HepG2 (cell line): ENCODE measurements around the gene PLEKHG5. TPM values are rescaled to one million over a fixed set of nuclear protein-coding genes. Genes with fewer than 3 reads are reported as not detected.

Experiments
- ARHGAP35 ChIP-seq: sonication (generic); formaldehyde crosslinking; IDR thresholded peaks from 2 replicates; pipeline ENCODE4 v1.9.0; 2022; ENCODE audit warnings: mild to moderate bottlenecking, inconsistent platforms, moderate library complexity, missing genetic modification reagents, borderline replicate concordance
- DNMT1 ChIP-seq: sonication (generic); formaldehyde crosslinking; IDR thresholded peaks from 2 replicates; pipeline ENCODE4 v1.5.1; 2020; ENCODE audit warnings: mild to moderate bottlenecking, missing genetic modification reagents
- ESRRA ChIP-seq: sonication (generic); formaldehyde crosslinking; IDR thresholded peaks from 2 replicates; pipeline ENCODE4 v1.5.1; 2020; ENCODE audit warnings: mild to moderate bottlenecking, low read depth, missing genetic modification reagents
- FLYWCH1 ChIP-seq: sonication (generic); formaldehyde crosslinking; IDR thresholded peaks from 2 replicates; pipeline ENCODE4 v1.8.1; 2023; ENCODE audit warnings: mild to moderate bottlenecking, missing genetic modification reagents
- GFI1 ChIP-seq: sonication (generic); formaldehyde crosslinking; IDR thresholded peaks from 2 replicates; pipeline ENCODE4 v1.5.0; 2020; ENCODE audit warnings: missing genetic modification reagents, mild to moderate bottlenecking, borderline replicate concordance
- HOMEZ ChIP-seq: IDR thresholded peaks from 2 replicates; pipeline ENCODE4 v1.6.1; 2016; ENCODE audit warnings: low read depth
- IRX3 ChIP-seq: sonication (generic); formaldehyde crosslinking; IDR thresholded peaks from 2 replicates; pipeline ENCODE4 v1.8.1; 2023; ENCODE audit warnings: mild to moderate bottlenecking, low read depth, missing genetic modification reagents, borderline replicate concordance
- MAFK ChIP-seq, 2 experiments: IDR thresholded peaks in 1 of 2; conservative IDR thresholded peaks in 1 of 2; 2 replicates each; pipeline ENCODE4 v1.6.1; 2011; ENCODE audit warnings: improper control_type of control experiment in 2 of 2, low read length in 2 of 2
- MATR3 ChIP-seq: sonication (generic); formaldehyde crosslinking; IDR thresholded peaks from 2 replicates; pipeline ENCODE4 v1.4.0; 2020; ENCODE audit warnings: missing genetic modification reagents
- ONECUT2 ChIP-seq: sonication (generic); formaldehyde crosslinking; IDR thresholded peaks from 2 replicates; pipeline ENCODE4 v1.4.0; 2020; ENCODE audit warnings: missing genetic modification reagents
- RFXANK ChIP-seq: IDR thresholded peaks from 2 replicates; pipeline ENCODE4 v1.6.1; 2016
- SALL1 ChIP-seq: sonication (generic); formaldehyde crosslinking; IDR thresholded peaks from 2 replicates; pipeline ENCODE4 v1.8.0; 2022; ENCODE audit warnings: mild to moderate bottlenecking, missing genetic modification reagents
- SUZ12 ChIP-seq: fragments of 150-350 bp; IDR thresholded peaks from 2 replicates; pipeline ENCODE4 v1.6.1; 2014; ENCODE audit warnings: low read depth, low read length
- TBL1XR1 ChIP-seq: fragments of 150-350 bp; IDR thresholded peaks from 2 replicates; pipeline ENCODE4 v1.6.1; 2014; ENCODE audit warnings: borderline replicate concordance, low read length; ENCODE audit not compliant: partially characterized antibody
- ZBTB3 ChIP-seq: sonication (generic); formaldehyde crosslinking; IDR thresholded peaks from 2 replicates; pipeline ENCODE4 v1.4.0; 2020; ENCODE audit warnings: low read depth, mild to moderate bottlenecking, moderate library complexity, missing genetic modification reagents, borderline replicate concordance
- ZFP91 ChIP-seq: sonication (generic); formaldehyde crosslinking; IDR thresholded peaks from 2 replicates; pipeline ENCODE4 v1.9.0; 2022; ENCODE audit warnings: missing genetic modification reagents, mild to moderate bottlenecking, borderline replicate concordance
- ZNF333 ChIP-seq: sonication (generic); formaldehyde crosslinking; IDR thresholded peaks from 2 replicates; pipeline ENCODE4 v1.4.0; 2020; ENCODE audit warnings: mild to moderate bottlenecking, missing genetic modification reagents, borderline replicate concordance
- ZNF431 ChIP-seq: sonication (generic); formaldehyde crosslinking; IDR thresholded peaks from 2 replicates; pipeline ENCODE4 v1.9.0; 2022; ENCODE audit warnings: missing genetic modification reagents, low read depth, mild to moderate bottlenecking, borderline replicate concordance
- ZNF510 ChIP-seq: sonication (generic); formaldehyde crosslinking; IDR thresholded peaks from 2 replicates; pipeline ENCODE4 v1.4.0; 2020; ENCODE audit warnings: low read depth, mild to moderate bottlenecking, missing genetic modification reagents
- ZNF570 ChIP-seq: sonication (generic); formaldehyde crosslinking; IDR thresholded peaks from 2 replicates; pipeline ENCODE4 v1.4.0; 2020; ENCODE audit warnings: mild to moderate bottlenecking, missing genetic modification reagents, borderline replicate concordance
- ZNF788 ChIP-seq: sonication (generic); formaldehyde crosslinking; IDR thresholded peaks from 2 replicates; pipeline ENCODE4 v1.5.0; 2020; ENCODE audit warnings: mild to moderate bottlenecking, missing genetic modification reagents, borderline replicate concordance
- ZNF816 ChIP-seq: sonication (generic); formaldehyde crosslinking; IDR thresholded peaks from 2 replicates; pipeline ENCODE4 v1.8.0; 2022; ENCODE audit warnings: missing genetic modification reagents, mild to moderate bottlenecking, borderline replicate concordance
- polyA plus RNA-seq, 8 experiments: library from polyadenylated mRNA; depleted of rRNA in 3 of 8; stranded (reverse) in 7 of 8; unstranded in 1 of 8; fragments of >200 nt; fragmentation: Illumina TruSeq in 4 of 8; extraction: Trizol in 4 of 8; gene quantifications; 2 replicates each; pipeline versions ENCODE4 v1.2.1 to v1.2.3, GENCODE V29; 2011 to 2016; ENCODE audit warnings: low read depth in 4 of 8, missing spikeins in 1 of 8, mixed read lengths in 1 of 8; ENCODE audit not compliant: insufficient read depth in 1 of 8
- total RNA-seq, 5 experiments: library from RNA; depleted of rRNA; stranded (reverse); fragments of >200 nt; fragmentation: Illumina TruSeq; extraction: Trizol; gene quantifications; 2 replicates each; pipeline ENCODE4 v1.2.3, GENCODE V29; 2016; ENCODE audit warnings: low read depth in 1 of 5
- TF ChIP-seq, protein P1 (sequence below): sonication (generic); formaldehyde crosslinking; IDR thresholded peaks from 2 replicates; pipeline ENCODE4 v1.5.1; 2020; ENCODE audit warnings: missing genetic modification reagents, mild to moderate bottlenecking, borderline replicate concordance

PLEKHG5 gene
- total and polyA plus RNA-seq, 2 of the 13 experiments (the other 11 are each of a cell fraction or from before 2014, with no cell fraction given): 1.9 to 3.5 TPM

DNA sequence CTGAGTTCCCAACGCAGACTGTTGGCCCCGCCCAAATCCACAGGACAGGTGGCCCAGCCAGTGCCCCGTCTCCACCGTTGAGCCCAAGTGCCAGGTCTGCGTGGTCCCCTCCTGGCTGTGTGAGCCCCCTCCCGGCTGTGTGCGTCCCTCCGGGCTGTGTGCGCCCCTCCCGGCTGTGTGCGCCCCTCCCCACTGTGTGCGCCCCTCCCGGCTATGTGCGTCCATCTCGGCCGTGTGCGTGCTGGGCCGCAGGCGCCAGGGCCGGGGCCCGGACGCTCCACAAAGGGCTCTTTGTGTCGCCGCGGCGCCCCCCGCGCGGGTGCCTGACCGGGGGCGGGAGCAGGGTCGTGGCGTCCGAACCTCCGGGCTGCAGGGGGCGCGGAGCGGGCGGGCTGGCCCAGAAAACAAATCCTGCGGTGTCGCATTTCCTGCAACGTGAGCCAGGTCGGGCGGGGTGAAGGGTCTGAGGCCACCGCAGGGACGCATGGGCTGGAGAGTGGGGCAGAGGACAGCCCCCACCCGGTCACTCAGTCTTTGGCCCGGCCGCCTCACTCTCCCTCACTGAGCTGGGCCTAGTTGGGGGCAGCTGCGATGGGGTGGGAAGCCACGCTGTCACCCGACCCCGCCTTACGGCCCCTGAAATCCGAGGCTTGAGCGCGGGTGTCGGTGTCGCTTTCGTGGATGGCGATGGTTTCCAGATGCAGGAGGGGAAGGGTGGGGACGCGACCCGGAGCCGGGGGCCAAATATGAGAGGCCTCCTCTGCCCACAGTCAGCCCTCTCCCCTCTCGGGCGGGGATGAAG, 44.2 kb downstream of the PLEKHG5 start (continued):
- TF ChIP-seq ZNF510: no peak
- TF ChIP-seq TBL1XR1: no peak
- TF ChIP-seq ZNF570 (CRISPR knock-in tag): no peak
- TF ChIP-seq FLYWCH1 (CRISPR knock-in tag): no peak
- TF ChIP-seq, protein P1, sequence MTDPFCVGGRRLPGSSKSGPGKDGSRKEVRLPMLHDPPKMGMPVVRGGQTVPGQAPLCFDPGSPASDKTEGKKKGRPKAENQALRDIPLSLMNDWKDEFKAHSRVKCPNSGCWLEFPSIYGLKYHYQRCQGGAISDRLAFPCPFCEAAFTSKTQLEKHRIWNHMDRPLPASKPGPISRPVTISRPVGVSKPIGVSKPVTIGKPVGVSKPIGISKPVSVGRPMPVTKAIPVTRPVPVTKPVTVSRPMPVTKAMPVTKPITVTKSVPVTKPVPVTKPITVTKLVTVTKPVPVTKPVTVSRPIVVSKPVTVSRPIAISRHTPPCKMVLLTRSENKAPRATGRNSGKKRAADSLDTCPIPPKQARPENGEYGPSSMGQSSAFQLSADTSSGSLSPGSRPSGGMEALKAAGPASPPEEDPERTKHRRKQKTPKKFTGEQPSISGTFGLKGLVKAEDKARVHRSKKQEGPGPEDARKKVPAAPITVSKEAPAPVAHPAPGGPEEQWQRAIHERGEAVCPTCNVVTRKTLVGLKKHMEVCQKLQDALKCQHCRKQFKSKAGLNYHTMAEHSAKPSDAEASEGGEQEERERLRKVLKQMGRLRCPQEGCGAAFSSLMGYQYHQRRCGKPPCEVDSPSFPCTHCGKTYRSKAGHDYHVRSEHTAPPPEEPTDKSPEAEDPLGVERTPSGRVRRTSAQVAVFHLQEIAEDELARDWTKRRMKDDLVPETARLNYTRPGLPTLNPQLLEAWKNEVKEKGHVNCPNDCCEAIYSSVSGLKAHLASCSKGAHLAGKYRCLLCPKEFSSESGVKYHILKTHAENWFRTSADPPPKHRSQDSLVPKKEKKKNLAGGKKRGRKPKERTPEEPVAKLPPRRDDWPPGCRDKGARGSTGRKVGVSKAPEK (CRISPR knock-in tag): no peak
- no peak for TF ChIP-seq HOMEZ (CRISPR knock-in tag)
- TF ChIP-seq ESRRA: peak; percentile 81
- TF ChIP-seq SUZ12: no peak
- peak; percentile 82; the same call in 1 of the 2 replicates for TF ChIP-seq ZNF333 (CRISPR knock-in tag)
- peak; percentile 40; the same call in 1 of the 2 replicates for TF ChIP-seq ONECUT2 (CRISPR knock-in tag)
- TF ChIP-seq IRX3 (CRISPR knock-in tag): peak; percentile 74; the same call in 1 of the 2 replicates
- no peak for TF ChIP-seq RFXANK (CRISPR knock-in tag)
- TF ChIP-seq ZFP91 (CRISPR knock-in tag): peak; percentile 92; the same call in 1 of the 2 replicates
- peak; percentile 63; the same call in 1 of the 2 replicates for TF ChIP-seq ZNF431 (CRISPR knock-in tag)
- 0 out of 2 replicates have a peak, but pooled peaks have one; percentile 13 for TF ChIP-seq ZBTB3 (CRISPR knock-in tag)
- peak; percentile 38; the same call in 1 of the 2 replicates for TF ChIP-seq ARHGAP35 (CRISPR knock-in tag)
- no peak for TF ChIP-seq MAFK (conservative IDR thresholded peaks at IDR 0.05 in 1 of 2, IDR thresholded peaks at IDR 0.05 in 1 of 2; ENCODE audit: low read length in 2 of 2)
- TF ChIP-seq SALL1: peak; percentile 90
- peak; percentile 73; the same call in 1 of the 2 replicates for TF ChIP-seq GFI1 (CRISPR knock-in tag)
- TF ChIP-seq ZNF816: peak; percentile 51; the same call in 1 of the 2 replicates
- no peak for TF ChIP-seq MATR3
- TF ChIP-seq DNMT1 (CRISPR knock-in tag): peak; percentile 66; the same call in 1 of the 2 replicates
- peak; percentile 68; the same call in 1 of the 2 replicates for TF ChIP-seq ZNF788 (CRISPR knock-in tag)
